Testis (tissue), 2 donors: ENCODE measurements around the gene ZBTB7B.

ENCODE experiments used
- POLR2A ChIP-seq: fragments of 450-650 bp; IDR thresholded peaks from one replicate; pipeline ENCODE4 v1.6.1; 2017; ENCODE audit warnings: antibody characterized with exemption, mild to moderate bottlenecking, moderate library complexity
- TF ChIP-seq, protein P1 (sequence below), 3 experiments: fragments of 450-650 bp in 2 of 3; fragments of 200-600 bp in 1 of 3; sonication (generic) in 1 of 3; IDR thresholded peaks; one replicate each; pipeline ENCODE4 v1.5.1; 2016 to 2019; ENCODE audit warnings: antibody characterized with exemption in 3 of 3, mild to moderate bottlenecking in 2 of 3, moderate library complexity in 1 of 3

DNA sequence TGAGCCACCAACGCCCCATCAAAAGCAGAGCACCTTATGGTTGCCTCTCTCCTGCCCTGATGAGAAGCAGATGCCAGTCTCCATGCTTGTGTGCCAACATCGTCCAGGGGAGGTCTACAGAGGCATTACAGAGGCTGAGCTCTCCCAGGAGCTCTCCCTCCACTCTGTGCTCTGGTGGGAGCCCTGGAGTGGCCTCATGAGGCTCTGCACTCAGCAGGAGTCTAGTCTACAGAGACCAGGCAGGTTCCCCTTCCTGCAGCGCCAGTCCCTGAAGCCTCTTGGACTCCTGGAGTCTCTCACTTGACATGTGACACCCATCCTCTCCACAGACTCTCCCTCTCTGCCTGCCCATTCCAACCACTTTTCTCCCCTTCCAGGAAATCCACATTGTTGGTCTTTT lies 34.4 kb downstream of the ZBTB7B start:
- TF ChIP-seq POLR2A, result no peak
- TF ChIP-seq, protein P1, sequence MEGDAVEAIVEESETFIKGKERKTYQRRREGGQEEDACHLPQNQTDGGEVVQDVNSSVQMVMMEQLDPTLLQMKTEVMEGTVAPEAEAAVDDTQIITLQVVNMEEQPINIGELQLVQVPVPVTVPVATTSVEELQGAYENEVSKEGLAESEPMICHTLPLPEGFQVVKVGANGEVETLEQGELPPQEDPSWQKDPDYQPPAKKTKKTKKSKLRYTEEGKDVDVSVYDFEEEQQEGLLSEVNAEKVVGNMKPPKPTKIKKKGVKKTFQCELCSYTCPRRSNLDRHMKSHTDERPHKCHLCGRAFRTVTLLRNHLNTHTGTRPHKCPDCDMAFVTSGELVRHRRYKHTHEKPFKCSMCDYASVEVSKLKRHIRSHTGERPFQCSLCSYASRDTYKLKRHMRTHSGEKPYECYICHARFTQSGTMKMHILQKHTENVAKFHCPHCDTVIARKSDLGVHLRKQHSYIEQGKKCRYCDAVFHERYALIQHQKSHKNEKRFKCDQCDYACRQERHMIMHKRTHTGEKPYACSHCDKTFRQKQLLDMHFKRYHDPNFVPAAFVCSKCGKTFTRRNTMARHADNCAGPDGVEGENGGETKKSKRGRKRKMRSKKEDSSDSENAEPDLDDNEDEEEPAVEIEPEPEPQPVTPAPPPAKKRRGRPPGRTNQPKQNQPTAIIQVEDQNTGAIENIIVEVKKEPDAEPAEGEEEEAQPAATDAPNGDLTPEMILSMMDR (IDR thresholded peaks at IDR 0.05), result no peak
